ENCODE data around the gene LRRC26. TPM values are rescaled to one million over a fixed set of nuclear protein-coding genes. Genes with fewer than 3 reads are reported as not detected.
A peak's percentile ranks its signal among the peaks of the same experiment; 100 is the strongest.

Gene LRRC26
- total RNA-seq, 1 donor from 2014 or later: 0.21 TPM

GRCh38 chr9:137145731-137146526, 23.9 kb downstream of the LRRC26 start:
- DNase-seq (ENCODE audit: low spot score): no peak
- no peaks in the 10 kb centered on the region for H3K4me1 Mint-ChIP-seq (ENCODE audit: low read depth)
- intact Hi-C loops (cut with micrococcal nuclease): no loop called here
- no peak overlapping the region for H3K4me3 Mint-ChIP-seq
- no peaks in the 10 kb centered on the region for H3K36me3 Mint-ChIP-seq (ENCODE audit: low read depth)
- H3K27ac Mint-ChIP-seq: no peak overlapping the region
- H3K9me3 Mint-ChIP-seq: no peaks in the 10 kb centered on the region
- peaks cover 3% of the 10 kb centered on the region for H3K27me3 Mint-ChIP-seq (ENCODE audit: insufficient read depth)

DNA sequence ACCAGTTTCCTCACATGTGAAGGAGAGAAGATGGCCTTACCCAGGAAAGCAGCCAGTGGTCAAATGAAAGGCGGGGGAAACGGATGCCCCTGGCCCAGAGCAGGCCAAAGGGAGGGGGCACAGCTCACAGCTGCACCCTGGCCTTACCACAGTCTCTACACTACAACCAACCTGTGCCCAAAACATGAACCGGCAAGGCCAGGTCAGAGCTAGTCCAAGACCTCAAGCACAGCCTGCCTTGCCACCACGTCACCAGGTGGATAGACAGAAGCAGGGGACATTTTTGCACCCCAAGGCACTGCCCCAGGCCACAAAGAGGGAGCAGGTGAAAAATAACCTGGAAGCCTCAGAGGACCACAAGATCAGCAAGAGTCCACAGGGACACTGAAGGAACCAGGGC, 26.4 kb downstream of the LRRC26 start:
- Mint-ChIP-seq H3K27ac (no peak overlapping the region), H3K9me3 (no peaks in the 10 kb centered on the region), H3K4me3 (no peak overlapping the region), H3K4me1 (ENCODE audit: low read depth) (no peaks in the 10 kb centered on the region), H3K27me3 (ENCODE audit: insufficient read depth) (peaks cover 14% of the 10 kb centered on the region), H3K36me3 (ENCODE audit: low read depth) (no peaks in the 10 kb centered on the region)
- intact Hi-C loops (cut with micrococcal nuclease): no loop called here
- no peak for DNase-seq (ENCODE audit: low spot score)

GRCh38 chr9:137141976-137142936, 27.6 kb downstream of the LRRC26 start:
- Mint-ChIP-seq H3K27me3 (ENCODE audit: insufficient read depth) (peaks cover 24% of the 10 kb centered on the region), H3K4me1 (ENCODE audit: low read depth) (no peaks in the 10 kb centered on the region), H3K36me3 (ENCODE audit: low read depth) (no peaks in the 10 kb centered on the region), H3K9me3 (no peaks in the 10 kb centered on the region), H3K27ac (peak overlapping the region; percentile 5), H3K4me3 (no peak overlapping the region)
- DNase-seq (ENCODE audit: low spot score): no peak
- intact Hi-C loops (cut with micrococcal nuclease): no loop called here

GRCh38 chr9:137141050-137141810, 28.6 kb downstream of the LRRC26 start:
- DNase-seq (ENCODE audit: low spot score): no peak
- H3K27me3 Mint-ChIP-seq (ENCODE audit: insufficient read depth): peaks cover 24% of the 10 kb centered on the region
- no peak overlapping the region for H3K4me3 Mint-ChIP-seq
- H3K4me1 Mint-ChIP-seq (ENCODE audit: low read depth): no peaks in the 10 kb centered on the region
- H3K9me3 Mint-ChIP-seq: no peaks in the 10 kb centered on the region
- H3K27ac Mint-ChIP-seq: no peak overlapping the region
- intact Hi-C loops (cut with micrococcal nuclease): no loop called here
- no peaks in the 10 kb centered on the region for H3K36me3 Mint-ChIP-seq (ENCODE audit: low read depth)

DNA sequence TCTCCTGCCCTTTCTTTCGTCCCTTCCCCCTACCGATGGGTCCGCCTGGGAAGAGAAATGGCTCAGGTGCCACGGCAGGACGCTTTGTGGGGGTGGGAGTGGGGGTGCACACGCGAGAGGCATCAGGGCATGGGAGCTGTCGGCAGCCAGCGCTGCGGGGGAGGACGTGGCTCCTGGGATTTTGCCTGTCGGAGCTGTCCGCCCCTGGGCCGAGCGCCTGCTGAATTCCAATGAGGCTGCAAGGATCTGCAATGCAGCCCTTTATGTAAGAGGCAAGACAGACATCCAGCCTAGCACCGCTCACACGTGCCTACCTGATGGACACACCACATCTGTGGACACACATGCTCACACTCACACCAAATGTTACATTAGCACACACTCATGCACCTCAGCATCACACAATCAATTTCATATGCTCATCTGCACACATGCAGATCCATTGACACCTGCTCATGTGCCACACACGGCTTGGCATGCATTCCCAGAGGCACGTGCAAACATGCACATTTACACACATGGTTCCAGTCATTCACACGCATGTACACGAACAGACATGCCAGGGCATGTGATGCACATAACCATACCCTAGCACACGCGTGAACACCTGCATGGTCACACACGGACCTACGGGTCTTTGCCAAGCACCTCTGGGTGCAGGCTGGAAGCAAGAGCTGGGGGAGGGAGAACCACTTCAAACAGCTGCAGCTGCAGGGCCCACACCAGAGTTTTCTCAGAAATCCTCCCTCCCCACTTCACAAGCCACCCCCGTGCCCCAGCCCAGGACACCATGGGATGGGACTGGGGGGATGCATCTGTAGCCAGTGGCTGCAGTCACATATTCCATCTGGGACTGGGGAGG, 29.5 kb downstream of the LRRC26 start:
- Mint-ChIP-seq H3K4me1 (ENCODE audit: low read depth) (no peaks in the 10 kb centered on the region), H3K36me3 (ENCODE audit: low read depth) (no peaks in the 10 kb centered on the region), H3K27ac (no peak overlapping the region), H3K4me3 (no peak overlapping the region), H3K27me3 (ENCODE audit: insufficient read depth) (peaks cover 28% of the 10 kb centered on the region), H3K9me3 (no peaks in the 10 kb centered on the region)
- no peak for DNase-seq (ENCODE audit: low spot score)
- intact Hi-C loops (cut with micrococcal nuclease): no loop called here

DNA sequence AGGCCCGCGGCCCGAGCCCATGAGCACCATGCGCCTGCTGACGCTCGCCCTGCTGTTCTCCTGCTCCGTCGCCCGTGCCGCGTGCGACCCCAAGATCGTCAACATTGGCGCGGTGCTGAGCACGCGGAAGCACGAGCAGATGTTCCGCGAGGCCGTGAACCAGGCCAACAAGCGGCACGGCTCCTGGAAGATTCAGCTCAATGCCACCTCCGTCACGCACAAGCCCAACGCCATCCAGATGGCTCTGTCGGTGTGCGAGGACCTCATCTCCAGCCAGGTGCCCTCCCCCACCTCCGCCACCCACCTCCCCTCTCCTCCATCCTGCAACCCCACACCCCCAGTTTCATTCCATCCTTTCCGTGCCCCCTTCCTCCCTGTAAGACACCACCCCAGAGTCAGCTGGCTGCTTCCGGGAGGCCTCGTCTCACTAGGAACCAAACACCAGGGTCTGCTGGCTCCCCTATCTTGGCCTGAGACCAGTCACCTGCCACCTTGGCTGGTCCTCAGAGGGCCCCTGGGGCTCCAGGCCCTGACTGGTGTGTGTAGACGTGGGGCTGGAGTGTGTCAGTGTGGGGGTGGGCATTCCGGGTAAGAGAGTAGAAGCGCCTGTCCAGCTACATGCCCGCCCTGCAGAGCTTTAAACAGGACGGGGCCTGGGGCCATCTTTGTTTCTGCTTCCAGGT, 30.2 kb downstream of the LRRC26 start:
- no peaks in the 10 kb centered on the region for H3K4me1 Mint-ChIP-seq (ENCODE audit: low read depth)
- H3K27ac Mint-ChIP-seq: no peak overlapping the region
- H3K36me3 Mint-ChIP-seq (ENCODE audit: low read depth): no peaks in the 10 kb centered on the region
- no peaks in the 10 kb centered on the region for H3K9me3 Mint-ChIP-seq
- intact Hi-C loops (cut with micrococcal nuclease): loop anchor here (2.0 kb wide), 2 partner anchors 17 to 29 kb away; no protein-coding TSS in a partner anchor
- peaks cover 33% of the 10 kb centered on the region for H3K27me3 Mint-ChIP-seq (ENCODE audit: insufficient read depth)
- no peak for DNase-seq (ENCODE audit: low spot score)
- H3K4me3 Mint-ChIP-seq: no peak overlapping the region

DNA sequence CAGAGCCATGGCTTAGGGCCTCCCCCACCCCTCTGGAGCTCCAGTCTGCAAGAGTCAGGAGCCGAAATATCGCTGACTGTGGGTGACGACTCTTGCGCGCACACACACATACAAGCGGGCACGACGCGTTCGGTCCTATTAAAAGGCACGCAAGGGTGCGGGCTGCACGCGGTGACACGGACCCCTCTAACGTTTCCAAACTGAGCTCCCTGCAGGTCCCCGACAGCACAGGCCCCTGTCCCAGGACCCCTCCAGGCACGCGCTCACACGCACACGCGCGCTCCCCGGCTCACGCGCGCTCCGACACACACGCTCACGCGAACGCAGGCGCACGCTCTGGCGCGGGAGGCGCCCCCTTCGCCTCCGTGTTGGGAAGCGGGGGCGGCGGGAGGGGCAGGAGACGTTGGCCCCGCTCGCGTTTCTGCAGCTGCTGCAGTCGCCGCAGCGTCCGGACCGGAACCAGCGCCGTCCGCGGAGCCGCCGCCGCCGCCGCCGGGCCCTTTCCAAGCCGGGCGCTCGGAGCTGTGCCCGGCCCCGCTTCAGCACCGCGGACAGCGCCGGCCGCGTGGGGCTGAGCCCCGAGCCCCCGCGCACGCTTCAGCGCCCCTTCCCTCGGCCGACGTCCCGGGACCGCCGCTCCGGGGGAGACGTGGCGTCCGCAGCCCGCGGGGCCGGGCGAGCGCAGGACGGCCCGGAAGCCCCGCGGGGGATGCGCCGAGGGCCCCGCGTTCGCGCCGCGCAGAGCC, 31.0 kb downstream of the LRRC26 start, which contains the start of gene GRIN1:
Gene GRIN1 (plus strand): TSS at position 433 of the 746 bp plus-strand sequence. CDS start 333 bp downstream, outside the sequence.
- Mint-ChIP-seq H3K4me3 (no peak within 1 kb of the TSS), H3K4me1 (ENCODE audit: low read depth) (no peaks in the 10 kb centered on the region)
- peak; percentile 40 for DNase-seq (ENCODE audit: low spot score)

GRCh38 chr9:137138058-137138721, 31.7 kb downstream of the LRRC26 start:
- peaks cover 38% of the 10 kb centered on the region for H3K27me3 Mint-ChIP-seq (ENCODE audit: insufficient read depth)
- H3K4me3 Mint-ChIP-seq: no peak overlapping the region
- H3K27ac Mint-ChIP-seq: no peak overlapping the region

More for the DNA sequence above, 31.0 kb downstream of the LRRC26 start, which contains the start of gene GRIN1:
- no peaks in the 10 kb centered on the region for H3K9me3 Mint-ChIP-seq
- peaks cover 38% of the 10 kb centered on the region for H3K27me3 Mint-ChIP-seq (ENCODE audit: insufficient read depth)
- no peak within 1 kb of the TSS for H3K27ac Mint-ChIP-seq
- intact Hi-C loops (cut with micrococcal nuclease): loop anchor here (2.0 kb wide), 2 partner anchors 18 to 30 kb away; no protein-coding TSS in a partner anchor
- H3K36me3 Mint-ChIP-seq (ENCODE audit: low read depth): no peaks in the 10 kb centered on the region

DNA sequence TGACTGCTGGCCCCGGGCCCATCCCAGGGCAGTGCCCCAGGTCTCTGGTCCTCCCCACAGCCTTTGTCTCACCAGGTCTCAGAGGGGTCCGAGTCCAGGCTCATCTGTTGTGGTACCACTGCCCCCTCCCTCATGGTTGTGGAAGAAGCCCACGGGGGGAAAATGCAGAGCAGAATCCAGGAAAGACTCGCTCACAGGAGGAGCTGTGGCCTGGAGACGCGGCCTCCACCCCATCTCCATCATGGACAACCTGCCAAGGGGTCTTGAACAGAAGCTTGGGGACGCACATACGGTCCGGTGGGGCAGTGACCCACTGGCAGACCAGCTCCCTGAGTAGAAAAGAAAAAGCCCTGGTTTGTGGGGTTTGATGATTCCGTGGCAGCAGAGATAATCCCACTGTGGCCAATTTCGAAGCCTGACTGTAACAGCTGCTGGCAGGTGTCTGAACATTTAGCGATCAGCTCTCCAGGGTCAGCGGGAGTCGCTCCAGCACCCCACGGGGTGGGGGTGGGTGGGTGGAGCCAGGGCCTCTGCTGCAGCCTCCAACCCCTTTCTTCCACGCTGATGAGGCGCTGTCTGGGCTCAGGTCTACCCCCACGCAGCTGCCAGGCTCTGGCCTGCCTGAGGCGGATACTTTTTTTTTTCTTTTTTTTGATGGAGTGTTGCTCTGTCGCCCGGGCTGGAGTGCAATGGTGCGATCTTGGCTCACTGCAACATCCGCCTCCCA, 32.8 kb downstream of the LRRC26 start:
- H3K4me3 Mint-ChIP-seq: no peak overlapping the region
- intact Hi-C loops (cut with micrococcal nuclease): no loop called here
- DNase-seq (ENCODE audit: low spot score): no peak
- no peaks in the 10 kb centered on the region for H3K9me3 Mint-ChIP-seq
- no peak overlapping the region for H3K27ac Mint-ChIP-seq
- no peaks in the 10 kb centered on the region for H3K4me1 Mint-ChIP-seq (ENCODE audit: low read depth)
- H3K27me3 Mint-ChIP-seq (ENCODE audit: insufficient read depth): peaks cover 38% of the 10 kb centered on the region
- no peaks in the 10 kb centered on the region for H3K36me3 Mint-ChIP-seq (ENCODE audit: low read depth)

More at GRCh38 chr9:137138058-137138721, 31.7 kb downstream of the LRRC26 start:
- H3K9me3 Mint-ChIP-seq: no peaks in the 10 kb centered on the region
- H3K4me1 Mint-ChIP-seq (ENCODE audit: low read depth): no peaks in the 10 kb centered on the region
- no peak for DNase-seq (ENCODE audit: low spot score)
- intact Hi-C loops (cut with micrococcal nuclease): loop anchor here (2.0 kb wide), 2 partner anchors 19 to 31 kb away; no protein-coding TSS in a partner anchor
- no peaks in the 10 kb centered on the region for H3K36me3 Mint-ChIP-seq (ENCODE audit: low read depth)

- Mint-ChIP-seq H3K4me1 (ENCODE audit: low read depth) (no peaks in the 10 kb centered on the region), H3K4me3 (no peak overlapping the region), H3K27me3 (ENCODE audit: insufficient read depth) (peaks cover 37% of the 10 kb centered on the region), H3K36me3 (ENCODE audit: low read depth) (no peaks in the 10 kb centered on the region), H3K9me3 (no peaks in the 10 kb centered on the region), H3K27ac (no peak overlapping the region)
- intact Hi-C loops (cut with micrococcal nuclease): no loop called here
- DNase-seq (ENCODE audit: low spot score): no peak
Observed at GRCh38 chr9:137136261-137136880, 33.5 kb downstream of the LRRC26 start.
